Liver (tissue), 9 donors: Measurements from ENCODE around the gene SGPP2. TPM values are rescaled to one million over a fixed set of nuclear protein-coding genes. Genes with fewer than 3 reads are reported as not detected.

Source experiments
- DNase-seq: peaks from one replicate; pipeline ENCODE4 v3.0.0-alpha.2; 2017; ENCODE audit warnings: low spot score
- H3K27ac ChIP-seq, 2 donors: one replicate each; pipeline ENCODE4 v1.7.0; 2013; ENCODE audit warnings: inconsistent platforms in 2 of 2, low read length in 2 of 2, control low read depth in 1 of 2, low read depth in 1 of 2, mild to moderate bottlenecking in 1 of 2
- H3K27me3 ChIP-seq, 4 donors: one replicate each; pipeline versions ENCODE4 v1.6.1 to v1.7.0; 2013; ENCODE audit warnings: low read length in 3 of 4, inconsistent platforms in 1 of 4, mild to moderate bottlenecking in 1 of 4, moderate library complexity in 1 of 4; ENCODE audit not compliant: control insufficient read depth in 4 of 4, insufficient read depth in 4 of 4
- H3K36me3 ChIP-seq, 4 donors: one replicate each; pipeline versions ENCODE4 v1.6.1 to v1.7.0; 2013; ENCODE audit warnings: low read length in 3 of 4, mild to moderate bottlenecking in 3 of 4, low read depth in 1 of 4, moderate library complexity in 1 of 4; ENCODE audit not compliant: control insufficient read depth in 4 of 4, insufficient read depth in 3 of 4
- H3K4me1 ChIP-seq, 4 donors: one replicate each; pipeline versions ENCODE4 v1.6.1 to v1.7.0; 2013; ENCODE audit warnings: low read length in 3 of 4, mild to moderate bottlenecking in 3 of 4, moderate library complexity in 1 of 4; ENCODE audit not compliant: control insufficient read depth in 4 of 4, insufficient read depth in 4 of 4
- H3K4me3 ChIP-seq, 3 donors: one replicate each; pipeline versions ENCODE4 v1.6.1 to v1.7.0; 2013; ENCODE audit warnings: low read length in 3 of 3, control low read depth in 1 of 3, low read depth in 1 of 3, mild to moderate bottlenecking in 1 of 3
- H3K9ac ChIP-seq, 2 donors: one replicate each; pipeline ENCODE4 v1.7.0; 2013; ENCODE audit warnings: low read length in 2 of 2, mild to moderate bottlenecking in 2 of 2, moderate library complexity in 2 of 2, control low read depth in 1 of 2, low read depth in 1 of 2
- H3K9me3 ChIP-seq, 4 donors: one replicate each; pipeline versions ENCODE4 v1.6.1 to v1.7.0; 2013; ENCODE audit warnings: low read length in 3 of 4; ENCODE audit not compliant: control insufficient read depth in 4 of 4
- CTCF ChIP-seq: fragments of 150-350 bp; IDR thresholded peaks from 2 replicates; pipeline ENCODE4 v1.5.1; 2017; ENCODE audit warnings: improper control_type of control experiment, low read depth, low read length; ENCODE audit not compliant: missing input control
- EGR1 ChIP-seq, 2 donors: IDR thresholded peaks; 2 replicates each; pipeline ENCODE4 v1.6.1; 2016 to 2018; ENCODE audit warnings: antibody characterized with exemption in 2 of 2, low read depth in 2 of 2
- FOXA1 ChIP-seq: IDR thresholded peaks from 2 replicates; pipeline ENCODE4 v1.6.1; 2016; ENCODE audit warnings: antibody characterized with exemption
- FOXA2 ChIP-seq: IDR thresholded peaks from 2 replicates; pipeline ENCODE4 v1.6.1; 2016; ENCODE audit warnings: antibody characterized with exemption
- GABPA ChIP-seq, 2 donors: IDR thresholded peaks in 1 of 2; conservative IDR thresholded peaks in 1 of 2; 2 replicates each; pipeline ENCODE4 v1.6.1; 2016; ENCODE audit warnings: antibody characterized with exemption in 2 of 2, mild to moderate bottlenecking in 1 of 2, moderate library complexity in 1 of 2
- HNF4A ChIP-seq, 2 donors: conservative IDR thresholded peaks; 2 replicates each; pipeline ENCODE4 v1.6.1; 2016; ENCODE audit warnings: antibody characterized with exemption in 2 of 2, mild to moderate bottlenecking in 2 of 2
- HNF4G ChIP-seq: IDR thresholded peaks from 2 replicates; pipeline ENCODE4 v1.6.1; 2016; ENCODE audit warnings: antibody characterized with exemption
- JUND ChIP-seq, 2 donors: IDR thresholded peaks; 2 replicates each; pipeline ENCODE4 v1.6.1; 2016; ENCODE audit warnings: antibody characterized with exemption in 2 of 2
- NR2F2 ChIP-seq: IDR thresholded peaks from 2 replicates; pipeline ENCODE4 v1.6.1; 2016; ENCODE audit warnings: antibody characterized with exemption
- RAD21 ChIP-seq, 2 donors: IDR thresholded peaks; 2 replicates each; pipeline ENCODE4 v1.6.1; 2016; ENCODE audit warnings: antibody characterized with exemption in 2 of 2, mild to moderate bottlenecking in 2 of 2
- RXRA ChIP-seq, 2 donors: IDR thresholded peaks; 2 replicates each; pipeline ENCODE4 v1.6.1; 2017 to 2018; ENCODE audit warnings: antibody characterized with exemption in 2 of 2, mild to moderate bottlenecking in 1 of 2
- SP1 ChIP-seq: IDR thresholded peaks from 2 replicates; pipeline ENCODE4 v1.6.1; 2018; ENCODE audit warnings: antibody characterized with exemption, mild to moderate bottlenecking
- TAF1 ChIP-seq: conservative IDR thresholded peaks from 2 replicates; pipeline ENCODE4 v1.6.1; 2016; ENCODE audit warnings: antibody characterized with exemption, mild to moderate bottlenecking
- YY1 ChIP-seq: IDR thresholded peaks from 2 replicates; pipeline ENCODE4 v1.6.1; 2016; ENCODE audit warnings: antibody characterized with exemption, mild to moderate bottlenecking
- ZBTB33 ChIP-seq: IDR thresholded peaks from 2 replicates; pipeline ENCODE4 v1.6.1; 2016; ENCODE audit warnings: antibody characterized with exemption
- WGBS: extraction: QIAGEN DNeasy Blood & Tissue Kit; methylation state at CpG from one replicate; pipeline ENCODE4 v1.1.7; 2013; 5-methylcytosine and 5-hydroxymethylcytosine counted together
- polyA plus RNA-seq, 2 donors: library from polyadenylated mRNA; stranded (reverse) in 1 of 2; unstranded in 1 of 2; fragments of 200-250 nt in 1 of 2; fragments of >200 nt in 1 of 2; fragmentation: Nextera tagmentation in 1 of 2; extraction: Ambion mirVana in 1 of 2; gene quantifications; one replicate each; pipeline versions ENCODE4 v1.2.1 to v1.2.3, GENCODE V29; 2013 to 2015
- total RNA-seq, 2 donors: library from RNA; depleted of rRNA; stranded (reverse); fragments of >200 nt; gene quantifications; one replicate each; pipeline ENCODE4 v1.2.3, GENCODE V29; 2014
- TF ChIP-seq, protein P1 (sequence below): IDR thresholded peaks from 2 replicates; pipeline ENCODE4 v1.6.1; 2016; ENCODE audit warnings: antibody characterized with exemption
- TF ChIP-seq, protein P2 (sequence below): IDR thresholded peaks from 2 replicates; pipeline ENCODE4 v1.6.1; 2016; ENCODE audit warnings: antibody characterized with exemption
- TF ChIP-seq, protein P3 (sequence below): IDR thresholded peaks from 2 replicates; pipeline ENCODE4 v1.6.1; 2016; ENCODE audit warnings: antibody characterized with exemption, mild to moderate bottlenecking
- donor health status: healthy.
- donor health status: healthy.
- donor health status: healthy.
- donor health status: healthy.
- donor health status: healthy.

Gene SGPP2
- total and polyA plus RNA-seq, 4 donors = 0.16 to 0.33 (median 0.31) TPM; not detected in 1

DNA sequence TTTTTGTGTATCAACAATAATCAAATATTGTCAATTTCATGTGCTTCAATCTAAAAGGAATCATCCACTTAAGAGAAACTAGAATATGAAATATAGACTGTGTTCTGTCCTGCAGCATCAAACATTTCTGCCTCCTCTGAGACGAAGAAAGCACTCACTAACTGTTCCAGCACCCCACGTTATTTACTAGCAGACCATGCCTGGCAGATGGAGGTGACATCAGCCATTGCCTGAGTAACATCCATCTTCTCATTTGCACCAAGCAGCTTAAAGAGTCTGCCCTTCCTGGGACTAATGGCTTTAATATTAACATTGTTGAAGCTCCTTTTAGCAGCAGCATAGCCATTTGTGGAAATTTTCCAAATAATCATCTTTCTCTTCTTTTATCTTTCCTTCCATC is 25.7 kb downstream of the SGPP2 start:
- WGBS = 55% methylated on average over 2 of the region's 2 CpGs
- TF ChIP-seq FOXA1 (no peak), SP1 (no peak)
- Histone ChIP-seq H3K9ac (no peak overlapping the region), H3K27me3 (peaks cover 0 to 5% (median 0%) of the 10 kb centered on the region in 4 donors), H3K4me1 (no peaks in the 10 kb centered on the region), H3K36me3 (no peaks in the 10 kb centered on the region), H3K4me3 (no peak overlapping the region), H3K27ac (no peak overlapping the region), H3K9me3 (no peaks in the 10 kb centered on the region)
- DNase-seq = no peak

DNA sequence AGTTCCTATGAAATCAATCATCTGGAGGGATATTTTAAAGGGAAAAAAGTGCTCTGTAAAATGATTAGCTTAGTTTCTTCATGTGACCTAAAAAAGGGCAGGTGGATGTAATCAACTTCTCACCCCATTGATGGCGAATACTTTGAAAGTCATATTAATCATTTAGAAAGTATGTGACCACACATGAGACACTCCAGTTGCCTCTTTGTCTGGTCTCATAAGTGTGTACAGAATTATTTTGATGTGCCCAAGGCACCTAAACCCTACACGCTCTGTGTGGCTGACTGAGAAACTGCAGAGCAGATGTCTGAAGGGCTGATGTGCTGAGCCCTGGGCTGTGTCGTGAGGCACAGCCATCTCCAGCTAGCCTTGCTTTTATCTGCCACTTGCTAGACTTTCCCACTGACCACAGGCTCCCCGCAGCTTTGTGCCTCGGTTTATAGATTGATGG is 26.9 kb downstream of the SGPP2 start:
- no peak overlapping the region for H3K9ac ChIP-seq
- no peaks in the 10 kb centered on the region for H3K9me3 ChIP-seq
- no peaks in the 10 kb centered on the region for H3K4me1 ChIP-seq
- no peaks in the 10 kb centered on the region for H3K36me3 ChIP-seq
- H3K27ac ChIP-seq = no peak overlapping the region
- WGBS = 62% methylated on average over 5 of the region's 5 CpGs
- TF ChIP-seq FOXA1 (no peak), FOXA2 (no peak), NR2F2 (no peak), SP1 (no peak), HNF4A (conservative IDR thresholded peaks at IDR 0.05) (no peak), TAF1 (no peak), ZBTB33 (no peak), RXRA (IDR thresholded peaks at IDR 0.05) (no peak), RAD21 (IDR thresholded peaks at IDR 0.05) (no peak), CTCF (no peak), GABPA (IDR thresholded peaks at IDR 0.05 in 1 of 2, conservative IDR thresholded peaks at IDR 0.05 in 1 of 2) (no peak), EGR1 (IDR thresholded peaks at IDR 0.05; ENCODE audit: low read depth in 2 of 2) (no peak), YY1 (no peak), JUND (IDR thresholded peaks at IDR 0.05) (no peak), HNF4G (no peak)
- TF ChIP-seq, protein P1, sequence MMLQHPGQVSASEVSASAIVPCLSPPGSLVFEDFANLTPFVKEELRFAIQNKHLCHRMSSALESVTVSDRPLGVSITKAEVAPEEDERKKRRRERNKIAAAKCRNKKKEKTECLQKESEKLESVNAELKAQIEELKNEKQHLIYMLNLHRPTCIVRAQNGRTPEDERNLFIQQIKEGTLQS = no peak
- TF ChIP-seq, protein P2, sequence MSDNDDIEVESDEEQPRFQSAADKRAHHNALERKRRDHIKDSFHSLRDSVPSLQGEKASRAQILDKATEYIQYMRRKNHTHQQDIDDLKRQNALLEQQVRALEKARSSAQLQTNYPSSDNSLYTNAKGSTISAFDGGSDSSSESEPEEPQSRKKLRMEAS = no peak
- TF ChIP-seq, protein P3, sequence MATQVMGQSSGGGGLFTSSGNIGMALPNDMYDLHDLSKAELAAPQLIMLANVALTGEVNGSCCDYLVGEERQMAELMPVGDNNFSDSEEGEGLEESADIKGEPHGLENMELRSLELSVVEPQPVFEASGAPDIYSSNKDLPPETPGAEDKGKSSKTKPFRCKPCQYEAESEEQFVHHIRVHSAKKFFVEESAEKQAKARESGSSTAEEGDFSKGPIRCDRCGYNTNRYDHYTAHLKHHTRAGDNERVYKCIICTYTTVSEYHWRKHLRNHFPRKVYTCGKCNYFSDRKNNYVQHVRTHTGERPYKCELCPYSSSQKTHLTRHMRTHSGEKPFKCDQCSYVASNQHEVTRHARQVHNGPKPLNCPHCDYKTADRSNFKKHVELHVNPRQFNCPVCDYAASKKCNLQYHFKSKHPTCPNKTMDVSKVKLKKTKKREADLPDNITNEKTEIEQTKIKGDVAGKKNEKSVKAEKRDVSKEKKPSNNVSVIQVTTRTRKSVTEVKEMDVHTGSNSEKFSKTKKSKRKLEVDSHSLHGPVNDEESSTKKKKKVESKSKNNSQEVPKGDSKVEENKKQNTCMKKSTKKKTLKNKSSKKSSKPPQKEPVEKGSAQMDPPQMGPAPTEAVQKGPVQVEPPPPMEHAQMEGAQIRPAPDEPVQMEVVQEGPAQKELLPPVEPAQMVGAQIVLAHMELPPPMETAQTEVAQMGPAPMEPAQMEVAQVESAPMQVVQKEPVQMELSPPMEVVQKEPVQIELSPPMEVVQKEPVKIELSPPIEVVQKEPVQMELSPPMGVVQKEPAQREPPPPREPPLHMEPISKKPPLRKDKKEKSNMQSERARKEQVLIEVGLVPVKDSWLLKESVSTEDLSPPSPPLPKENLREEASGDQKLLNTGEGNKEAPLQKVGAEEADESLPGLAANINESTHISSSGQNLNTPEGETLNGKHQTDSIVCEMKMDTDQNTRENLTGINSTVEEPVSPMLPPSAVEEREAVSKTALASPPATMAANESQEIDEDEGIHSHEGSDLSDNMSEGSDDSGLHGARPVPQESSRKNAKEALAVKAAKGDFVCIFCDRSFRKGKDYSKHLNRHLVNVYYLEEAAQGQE = no peak
- peaks cover 0 to 5% (median 0%) of the 10 kb centered on the region in 4 donors for H3K27me3 ChIP-seq
- H3K4me3 ChIP-seq = no peak overlapping the region
- no peak for DNase-seq
